Right lobe of liver (tissue), 6 donors: ENCODE measurements around the gene TERF2IP. TPM values are rescaled to one million over a fixed set of nuclear protein-coding genes. Genes with fewer than 3 reads are reported as not detected.

Source experiments
- ATAC-seq, 4 donors: fragments of 200-7000 bp; cut with Tn5 transposase; one replicate each; pipeline ENCODE4 v1.9.1; 2020; ENCODE audit warnings: mild to moderate bottlenecking in 4 of 4, moderate library complexity in 4 of 4
- DNase-seq, 3 donors: peaks; one replicate each; pipeline ENCODE4 v3.0.0-alpha.2; 2020
- H3K27ac ChIP-seq, 3 donors: fragments of 200-600 bp; one replicate each; pipeline ENCODE4 v1.8.0; 2022
- H3K27me3 ChIP-seq, 2 donors: fragments of 200-600 bp; one replicate each; pipeline ENCODE4 v1.8.0; 2022
- H3K36me3 ChIP-seq, 4 donors: fragments of 200-600 bp; sonication (generic) in 1 of 4; one replicate each; pipeline versions ENCODE4 v1.5.1 to v1.8.0; 2017 to 2022; ENCODE audit warnings: control low read depth in 1 of 4
- H3K4me1 ChIP-seq, 4 donors: fragments of 200-600 bp; sonication (generic) in 1 of 4; one replicate each; pipeline versions ENCODE4 v1.5.1 to v1.8.0; 2017 to 2022; ENCODE audit warnings: control low read depth in 1 of 4
- H3K4me3 ChIP-seq, 3 donors: fragments of 200-600 bp; one replicate each; pipeline ENCODE4 v1.8.0; 2022
- H3K9me3 ChIP-seq, 4 donors: fragments of 200-600 bp; sonication (generic) in 1 of 4; one replicate each; pipeline versions ENCODE4 v1.5.1 to v1.8.0; 2017 to 2022; ENCODE audit warnings: control low read depth in 1 of 4
- POLR2A ChIP-seq: fragments of 450-650 bp; IDR thresholded peaks from one replicate; pipeline ENCODE4 v1.6.1; 2017; ENCODE audit warnings: antibody characterized with exemption, mild to moderate bottlenecking
- WGBS: methylation state at CpG from one replicate; pipeline ENCODE4 v1.1.6; 2018; ENCODE audit warnings: low coverage, low lambda C conversion rate; ENCODE audit not compliant: insufficient coverage; ENCODE audit errors: missing lambda C conversion rate; 5-methylcytosine and 5-hydroxymethylcytosine counted together
- intact Hi-C, 2 donors: fragments of 100-400 bp; cut with DNase I; formaldehyde crosslinking; loops; one replicate each; pipeline versions ENCODE4 v1.11.2 to v1.14.1; 2022
- total RNA-seq, 6 experiments: library from RNA; depleted of rRNA in 2 of 6; stranded (reverse); fragments of >200 nt in 2 of 6; fragmentation: NEBNext Ultra II Directional in 3 of 6; extraction: Animal tissue kit (Norgen Biotek cat#: 25700) in 3 of 6; gene quantifications; one replicate each; pipeline versions ENCODE4 v1.1.0 to v1.2.4, GENCODE V29; 2016 to 2023
- TF ChIP-seq, protein P1 (sequence below), 4 donors: fragments of 200-600 bp in 3 of 4; fragments of 450-650 bp in 1 of 4; IDR thresholded peaks; one replicate each; pipeline versions ENCODE4 v1.5.1 to v1.8.0; 2016 to 2022; ENCODE audit warnings: antibody characterized with exemption in 4 of 4, mild to moderate bottlenecking in 2 of 4
- donor health status: DM: no; HTN: yes; CAD: no.
- donor health status: DM: no; HTN: no; CAD: no.
- donor health status: DM: no; HTN: no; CAD: no.
- donor health status: DM: no; HTN: yes; CAD: no.
- donor health status: DM: no; HTN: yes; CAD: no.

The TERF2IP gene
- total RNA-seq, 6 experiments from 2014 or later: 16.0 to 25.1 (median 23.2) TPM

DNA sequence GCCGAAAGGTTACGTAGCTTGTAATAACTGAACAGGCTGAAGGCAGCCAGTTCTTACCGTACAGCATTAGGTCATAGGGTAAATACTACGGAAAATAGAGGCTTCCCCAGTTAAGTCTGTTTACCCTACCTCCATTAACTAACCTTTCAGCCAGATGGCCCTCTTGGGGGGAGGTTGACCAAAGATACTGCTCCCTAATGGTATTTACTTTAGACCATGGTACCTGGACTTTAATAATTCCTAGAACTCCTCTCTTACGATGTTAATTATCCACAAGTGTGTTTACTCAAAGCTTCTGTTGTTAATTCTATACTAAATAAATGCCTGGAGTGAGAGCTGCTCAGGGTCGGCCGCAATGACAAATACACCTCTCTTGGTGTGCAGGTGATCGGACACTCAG is 14.7 kb upstream of the TERF2IP start:
- Histone ChIP-seq H3K36me3 (peaks cover 16 to 99% (median 54%) of the 10 kb centered on the region in 4 donors), H3K27ac (no peak overlapping the region), H3K4me3 (no peak overlapping the region), H3K4me1 (no peaks in the 10 kb centered on the region), H3K27me3 (no peaks in the 10 kb centered on the region), H3K9me3 (no peaks in the 10 kb centered on the region)
- TF ChIP-seq, protein P1, sequence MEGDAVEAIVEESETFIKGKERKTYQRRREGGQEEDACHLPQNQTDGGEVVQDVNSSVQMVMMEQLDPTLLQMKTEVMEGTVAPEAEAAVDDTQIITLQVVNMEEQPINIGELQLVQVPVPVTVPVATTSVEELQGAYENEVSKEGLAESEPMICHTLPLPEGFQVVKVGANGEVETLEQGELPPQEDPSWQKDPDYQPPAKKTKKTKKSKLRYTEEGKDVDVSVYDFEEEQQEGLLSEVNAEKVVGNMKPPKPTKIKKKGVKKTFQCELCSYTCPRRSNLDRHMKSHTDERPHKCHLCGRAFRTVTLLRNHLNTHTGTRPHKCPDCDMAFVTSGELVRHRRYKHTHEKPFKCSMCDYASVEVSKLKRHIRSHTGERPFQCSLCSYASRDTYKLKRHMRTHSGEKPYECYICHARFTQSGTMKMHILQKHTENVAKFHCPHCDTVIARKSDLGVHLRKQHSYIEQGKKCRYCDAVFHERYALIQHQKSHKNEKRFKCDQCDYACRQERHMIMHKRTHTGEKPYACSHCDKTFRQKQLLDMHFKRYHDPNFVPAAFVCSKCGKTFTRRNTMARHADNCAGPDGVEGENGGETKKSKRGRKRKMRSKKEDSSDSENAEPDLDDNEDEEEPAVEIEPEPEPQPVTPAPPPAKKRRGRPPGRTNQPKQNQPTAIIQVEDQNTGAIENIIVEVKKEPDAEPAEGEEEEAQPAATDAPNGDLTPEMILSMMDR (IDR thresholded peaks at IDR 0.05): no peak
- no peak for TF ChIP-seq POLR2A
- intact Hi-C loops: no loop called here
- DNase-seq: no peak
- ATAC-seq: no peak
- 88% methylated on average over 7 of the region's 8 CpGs for WGBS

GRCh38 chr16:75635036-75635435 is 12.5 kb upstream of the TERF2IP start:
- no peak overlapping the region for H3K27ac ChIP-seq
- H3K4me1 ChIP-seq: no peaks in the 10 kb centered on the region
- H3K4me3 ChIP-seq: no peak overlapping the region
- no peaks in the 10 kb centered on the region for H3K9me3 ChIP-seq
- peaks cover 18 to 99% (median 49%) of the 10 kb centered on the region in 4 donors for H3K36me3 ChIP-seq
- TF ChIP-seq POLR2A: no peak
- TF ChIP-seq, protein P1 (IDR thresholded peaks at IDR 0.05): no peak
- ATAC-seq: no peak
- intact Hi-C loops: no loop called here
- no peaks in the 10 kb centered on the region for H3K27me3 ChIP-seq
- no peak for DNase-seq
- WGBS: 81% methylated on average over 3 of the region's 3 CpGs

DNA sequence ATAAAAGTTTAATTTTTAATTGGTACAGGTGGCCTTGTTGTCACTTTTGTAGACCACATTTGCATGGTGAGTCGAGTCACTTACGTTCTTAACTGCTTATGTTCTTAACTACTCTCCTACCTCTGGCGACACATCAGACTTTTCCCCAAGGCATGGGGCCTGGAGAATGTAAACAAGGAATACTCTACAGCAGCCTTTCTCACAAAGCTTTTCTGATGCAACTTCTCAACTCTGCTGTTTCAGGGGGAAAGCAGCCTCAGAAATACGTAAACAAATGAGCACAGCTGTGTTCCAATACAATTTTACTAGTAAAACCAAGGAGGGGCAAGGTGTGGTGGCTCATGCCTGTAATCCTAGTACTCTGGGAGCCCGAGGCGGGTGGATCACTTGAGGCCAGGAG is 7.0 kb upstream of the TERF2IP start:
- 78% methylated on average over 4 of the region's 6 CpGs for WGBS
- intact Hi-C loops: no loop called here

GRCh38 chr16:75644240-75645012 is 3.1 kb upstream of the TERF2IP start:
- DNase-seq (no peak), ATAC-seq (no peak)
- Histone ChIP-seq H3K4me3 (no peak overlapping the region), H3K27ac (no peak overlapping the region), H3K4me1 (peaks cover 0 to 18% (median 7%) of the 10 kb centered on the region in 4 donors), H3K36me3 (peaks cover 0 to 37% (median 15%) of the 10 kb centered on the region in 4 donors), H3K27me3 (no peaks in the 10 kb centered on the region), H3K9me3 (no peaks in the 10 kb centered on the region)
- TF ChIP-seq POLR2A: no peak
- TF ChIP-seq, protein P1 (IDR thresholded peaks at IDR 0.05): peak in 1 of 4 donors; percentile 10
- 70% methylated on average over 2 of the region's 7 CpGs for WGBS
- intact Hi-C loops: no loop called here

More for the DNA sequence above, 7.0 kb upstream of the TERF2IP start:
- H3K4me3 ChIP-seq: no peak overlapping the region
- no peak for TF ChIP-seq POLR2A
- TF ChIP-seq, protein P1 (IDR thresholded peaks at IDR 0.05): no peak
- no peak overlapping the region for H3K27ac ChIP-seq
- DNase-seq (no peak), ATAC-seq (no peak)
- H3K36me3 ChIP-seq: peaks cover 6 to 75% (median 30%) of the 10 kb centered on the region in 4 donors
- H3K4me1 ChIP-seq: peaks cover 0 to 7% (median under 1%) of the 10 kb centered on the region in 4 donors
- no peaks in the 10 kb centered on the region for H3K27me3 ChIP-seq
- H3K9me3 ChIP-seq: no peaks in the 10 kb centered on the region
